Uterus (tissue), 2 donors: ENCODE measurements around the gene AFAP1L1.

ENCODE experiments used
- CTCF ChIP-seq, 4 experiments: fragments of 200-600 bp in 2 of 4; fragments of 450-650 bp in 2 of 4; sonication (generic) in 2 of 4; IDR thresholded peaks; one replicate each; pipeline ENCODE4 v1.5.1; 2016 to 2019; ENCODE audit warnings: antibody characterized with exemption in 4 of 4, mild to moderate bottlenecking in 2 of 4, moderate library complexity in 1 of 4
- POLR2A ChIP-seq, 2 donors: fragments of 450-650 bp; IDR thresholded peaks; one replicate each; pipeline ENCODE4 v1.6.1; 2016; ENCODE audit warnings: antibody characterized with exemption in 2 of 2, mild to moderate bottlenecking in 1 of 2, moderate library complexity in 1 of 2

GRCh38 chr5:149340920-149341319, 69.3 kb downstream of the AFAP1L1 start:
- TF ChIP-seq CTCF (IDR thresholded peaks at IDR 0.05): no peak
- no peak for TF ChIP-seq POLR2A (IDR thresholded peaks at IDR 0.05)
